Measurements from ENCODE around the gene SBF1. TPM values are rescaled to one million over a fixed set of nuclear protein-coding genes. Genes with fewer than 3 reads are reported as not detected.

Gene SBF1
- total RNA-seq, 1 donor from 2014 or later, result 73.4 TPM

DNA sequence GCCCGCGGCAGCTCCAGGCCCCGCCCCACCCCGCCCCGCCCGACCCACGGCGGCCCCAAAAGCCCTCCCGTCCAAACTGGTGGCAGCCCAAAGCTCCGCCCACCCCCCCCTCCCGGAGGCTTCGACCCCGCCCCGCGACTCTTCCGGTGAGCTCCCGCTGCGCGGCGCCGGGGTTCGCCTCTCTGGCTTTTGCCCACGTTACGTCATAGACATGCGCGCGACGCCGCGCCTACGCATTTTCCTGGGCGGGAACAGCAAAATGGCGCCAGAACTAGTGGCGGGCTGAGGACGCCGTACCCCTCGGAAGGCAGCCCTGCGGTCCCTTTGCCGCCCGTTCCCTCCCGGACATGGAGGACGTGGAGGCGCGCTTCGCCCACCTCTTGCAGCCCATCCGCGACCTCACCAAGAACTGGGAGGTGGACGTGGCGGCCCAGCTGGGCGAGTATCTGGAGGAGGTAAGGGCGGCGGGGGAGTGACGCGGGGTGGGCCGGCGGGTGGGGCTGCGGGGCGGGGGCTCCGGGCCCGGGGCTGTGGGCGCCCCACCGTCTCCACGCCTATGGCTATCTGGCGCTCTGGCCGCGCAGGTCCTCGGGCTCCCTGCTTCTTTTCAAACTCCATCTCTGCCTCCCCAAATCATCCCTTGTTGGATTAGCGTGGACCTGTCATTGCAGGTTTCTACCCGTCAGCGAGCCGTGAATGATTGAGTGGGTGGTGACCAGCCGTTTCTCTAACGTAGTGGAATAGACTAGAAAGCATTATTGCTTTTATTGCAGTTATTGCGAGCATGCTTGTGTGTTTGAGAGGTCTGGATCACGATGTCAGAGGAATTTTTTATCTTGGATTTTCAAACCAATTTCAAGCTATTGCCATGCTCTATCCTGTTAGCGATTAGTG lies 33.4 kb upstream of the SBF1 start, which contains the start of gene NCAPH2:
Gene NCAPH2 (plus strand): TSS at position 234 of the 894 bp plus-strand sequence. CDS start 114 bp downstream, at position 348.
- intact Hi-C loops (cut with DNase I), result loop anchor here (10.0 kb wide), 1 partner anchor 263 kb away; the partner anchor contains the start of gene TUBGCP6
- ATAC-seq (peak; percentile 87), DNase-seq (ENCODE audit: low spot score) (peak; percentile 99)

GRCh38 chr22:50507421-50507990 lies 32.7 kb upstream of the SBF1 start, which contains the start of gene LMF2:
Gene LMF2, minus strand, starts transcription at chr22:50507702. Its CDS starts 27 bp downstream, at chr22:50507675.
- intact Hi-C loops (cut with DNase I), result loop anchor here (10.0 kb wide), 1 partner anchor 263 kb away; the partner anchor contains the start of gene TUBGCP6
- DNase-seq (ENCODE audit: low spot score) (peak; percentile 95), ATAC-seq (peak; percentile 83)

DNA sequence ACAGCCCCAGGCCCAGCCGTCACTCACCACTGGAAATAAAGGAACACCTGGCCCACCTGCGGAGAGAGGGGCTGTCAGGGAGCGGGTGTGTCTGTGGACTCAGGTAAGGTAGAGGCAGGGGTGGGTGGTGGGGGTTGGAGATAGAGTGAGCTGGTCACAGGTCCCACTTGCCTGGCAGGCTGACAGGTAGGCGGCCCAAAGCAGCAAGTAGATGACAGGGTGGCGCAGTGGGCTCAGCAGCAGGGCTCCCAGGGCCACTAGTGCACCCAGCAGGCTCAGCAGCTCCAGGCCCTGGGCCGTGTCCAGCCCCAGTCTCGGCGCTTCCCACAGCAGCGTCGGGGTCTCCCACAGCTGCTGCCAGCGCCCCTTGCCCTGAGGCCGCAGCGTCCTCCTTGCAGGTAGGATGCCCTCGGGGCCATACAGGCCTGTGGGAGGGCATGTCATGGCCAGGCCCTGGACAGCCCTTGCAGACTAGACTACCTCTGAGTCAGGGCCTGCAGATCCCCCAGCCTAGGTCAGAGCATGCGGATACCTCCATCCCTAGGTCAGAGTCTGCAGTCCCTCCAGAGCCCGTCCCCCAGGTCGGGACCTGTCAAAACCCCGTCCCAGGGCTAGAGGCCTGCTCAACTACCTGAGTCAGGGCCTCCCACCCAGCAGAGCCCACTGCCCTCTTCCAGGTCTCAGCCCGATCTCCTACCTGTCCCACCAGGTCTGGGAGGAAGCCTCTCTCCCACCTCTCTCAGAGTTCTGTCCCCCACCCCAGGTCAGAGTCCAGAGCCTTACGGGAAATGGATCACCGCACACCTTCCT lies 32.0 kb upstream of the SBF1 start:
- intact Hi-C loops (cut with DNase I), result loop anchor here (10.0 kb wide), 1 partner anchor 262 kb away; the partner anchor contains the start of gene TUBGCP6
- ATAC-seq (peak; percentile 31), DNase-seq (ENCODE audit: low spot score) (no peak)

GRCh38 chr22:50505776-50506610 lies 31.2 kb upstream of the SBF1 start:
- DNase-seq (ENCODE audit: low spot score), result no peak
- no peak for ATAC-seq
- intact Hi-C loops (cut with DNase I), result loop anchor here (10.0 kb wide), 1 partner anchor 261 kb away; the partner anchor contains the start of gene TUBGCP6

DNA sequence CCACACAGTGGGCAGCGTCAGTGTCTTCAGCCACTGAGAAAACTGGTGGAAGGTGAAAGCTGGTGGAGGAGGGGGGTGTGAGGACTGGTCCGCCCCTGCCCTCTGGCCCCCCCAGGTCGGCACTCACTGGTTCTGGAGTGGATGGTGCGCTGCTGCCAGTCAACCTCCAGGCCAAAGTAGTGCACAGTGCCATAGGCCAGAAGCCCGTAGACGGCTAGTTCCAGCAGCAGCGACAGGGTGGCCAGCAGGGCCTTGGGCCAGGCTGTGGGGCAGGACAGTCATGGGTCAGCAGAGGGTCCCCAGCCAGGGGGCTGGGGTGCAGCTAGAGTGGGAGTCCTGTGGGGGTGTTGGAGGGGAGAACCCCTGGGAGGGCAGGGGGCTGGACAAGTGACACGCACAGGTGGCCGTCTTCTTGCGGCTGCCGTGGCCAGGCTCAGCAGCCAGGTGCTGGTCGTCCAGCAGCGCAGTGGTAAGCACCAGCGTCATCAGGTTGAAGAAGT lies 30.5 kb upstream of the SBF1 start:
- no peak for DNase-seq (ENCODE audit: low spot score)
- intact Hi-C loops (cut with DNase I), result loop anchor here (10.0 kb wide), 1 partner anchor 261 kb away; the partner anchor contains the start of gene TUBGCP6
- ATAC-seq, result no peak

- ATAC-seq (no peak), DNase-seq (ENCODE audit: low spot score) (no peak)
- intact Hi-C loops (cut with DNase I), result loop anchor here (10.0 kb wide), 1 partner anchor 260 kb away; the partner anchor contains the start of gene TUBGCP6
These were observed 29.8 kb upstream of the SBF1 start for GRCh38 chr22:50504369-50505211.

- DNase-seq (ENCODE audit: low spot score), result no peak
- ATAC-seq, result no peak
- intact Hi-C loops (cut with DNase I), result loop anchor here (10.0 kb wide), 1 partner anchor 259 kb away; the partner anchor contains the start of gene TUBGCP6
These were observed 28.8 kb upstream of the SBF1 start for GRCh38 chr22:50503475-50504145.

DNA sequence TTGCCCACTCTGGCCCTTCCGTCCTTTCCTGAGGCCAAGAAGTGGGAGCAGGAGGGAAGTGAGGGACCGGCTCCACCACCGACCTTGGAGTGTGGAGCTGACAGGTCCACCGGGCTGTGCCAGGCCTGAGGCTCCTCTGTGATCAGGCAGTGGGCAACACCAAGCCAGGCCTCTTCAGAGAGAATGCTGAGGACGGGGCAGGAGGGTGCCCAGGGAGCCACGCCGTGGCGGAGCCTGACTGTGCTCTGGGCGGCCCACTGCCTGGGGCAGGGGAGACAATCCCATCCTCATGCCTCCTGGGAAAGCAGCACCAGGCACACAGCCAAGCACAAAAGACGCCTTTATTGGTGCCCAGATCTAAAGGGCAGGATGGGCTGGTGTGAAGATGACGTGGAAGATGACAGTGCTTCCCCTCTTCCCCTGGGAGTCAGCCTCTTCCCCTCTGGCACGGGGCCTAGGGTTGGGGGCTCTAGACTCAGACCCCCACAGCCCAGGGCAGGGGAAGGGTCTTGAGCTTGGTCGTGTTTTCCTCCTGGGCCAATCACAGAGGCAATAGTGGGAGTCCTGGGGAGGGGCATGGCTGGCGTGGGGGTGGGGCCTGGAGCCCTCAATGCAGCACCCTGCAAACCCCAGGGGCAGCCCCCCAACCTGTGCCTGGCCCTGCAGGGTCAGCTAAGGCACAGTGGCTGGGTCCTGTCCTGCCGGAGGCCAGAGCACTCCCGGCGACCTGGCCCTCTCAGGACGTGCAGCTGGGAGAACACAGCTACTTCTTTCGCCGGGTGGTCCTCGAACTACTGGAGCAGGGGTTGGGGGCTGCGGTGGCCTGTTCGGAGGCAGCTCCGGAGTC lies 28.0 kb upstream of the SBF1 start:
- ATAC-seq (no peak), DNase-seq (ENCODE audit: low spot score) (no peak)
- intact Hi-C loops (cut with DNase I), result loop anchor here (10.0 kb wide), 1 partner anchor 258 kb away; the partner anchor contains the start of gene TUBGCP6

DNA sequence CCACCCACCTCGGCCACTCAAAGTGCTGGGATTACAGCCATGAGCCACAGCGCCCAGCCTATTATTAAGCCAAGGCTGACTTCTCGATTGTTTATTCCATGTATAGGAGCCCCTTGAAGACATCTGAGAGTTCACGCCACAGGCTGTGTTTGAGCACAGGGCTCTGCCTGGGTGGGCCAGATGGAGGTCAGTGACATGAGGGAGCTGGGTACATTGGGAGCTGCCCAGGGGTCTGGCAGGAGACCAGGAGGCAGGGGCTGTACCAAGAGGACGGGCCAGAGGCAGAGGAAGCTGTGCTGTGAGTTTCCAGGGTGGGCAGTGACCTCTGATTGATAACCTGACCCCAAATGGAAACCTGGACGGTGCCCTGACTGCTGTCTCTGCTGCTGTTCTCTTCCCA lies 27.3 kb upstream of the SBF1 start:
- ATAC-seq (no peak), DNase-seq (ENCODE audit: low spot score) (no peak)
- intact Hi-C loops (cut with DNase I), result loop anchor here (10.0 kb wide), 1 partner anchor 257 kb away; the partner anchor contains the start of gene TUBGCP6

- DNase-seq (ENCODE audit: low spot score) (no peak), ATAC-seq (no peak)
- intact Hi-C loops (cut with DNase I), result loop anchor here (10.0 kb wide), 1 partner anchor 256 kb away; the partner anchor contains the start of gene TUBGCP6
These were observed 25.6 kb upstream of the SBF1 start for GRCh38 chr22:50500452-50500851.

- peak; percentile 79 for ATAC-seq
These were observed 23.6 kb upstream of the SBF1 start for GRCh38 chr22:50498322-50498890.

DNA sequence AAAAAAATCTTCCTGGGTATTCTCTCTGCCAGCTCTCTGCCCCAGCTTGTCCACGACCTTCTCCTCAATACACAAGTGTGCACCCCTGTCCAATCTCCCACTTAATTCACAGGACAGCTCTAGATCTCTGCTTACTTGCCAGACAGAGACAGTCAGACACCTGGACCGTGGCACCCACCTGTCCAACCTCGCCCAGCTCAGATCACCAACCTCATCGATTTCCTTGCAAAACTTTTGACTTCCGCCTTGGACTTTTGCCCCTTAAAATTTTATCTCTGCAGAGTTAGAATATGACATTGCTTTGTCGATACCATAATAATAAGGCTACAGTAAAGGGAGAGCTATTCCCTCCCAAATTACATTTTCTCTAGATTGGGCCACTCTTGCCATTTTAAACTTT lies 22.3 kb upstream of the SBF1 start:
- intact Hi-C loops (cut with DNase I), result no loop called here
- ATAC-seq, result no peak
- DNase-seq (ENCODE audit: low spot score), result no peak

More at GRCh38 chr22:50498322-50498890, 23.6 kb upstream of the SBF1 start:
- intact Hi-C loops (cut with DNase I), result no loop called here
- no peak for DNase-seq (ENCODE audit: low spot score)

DNA sequence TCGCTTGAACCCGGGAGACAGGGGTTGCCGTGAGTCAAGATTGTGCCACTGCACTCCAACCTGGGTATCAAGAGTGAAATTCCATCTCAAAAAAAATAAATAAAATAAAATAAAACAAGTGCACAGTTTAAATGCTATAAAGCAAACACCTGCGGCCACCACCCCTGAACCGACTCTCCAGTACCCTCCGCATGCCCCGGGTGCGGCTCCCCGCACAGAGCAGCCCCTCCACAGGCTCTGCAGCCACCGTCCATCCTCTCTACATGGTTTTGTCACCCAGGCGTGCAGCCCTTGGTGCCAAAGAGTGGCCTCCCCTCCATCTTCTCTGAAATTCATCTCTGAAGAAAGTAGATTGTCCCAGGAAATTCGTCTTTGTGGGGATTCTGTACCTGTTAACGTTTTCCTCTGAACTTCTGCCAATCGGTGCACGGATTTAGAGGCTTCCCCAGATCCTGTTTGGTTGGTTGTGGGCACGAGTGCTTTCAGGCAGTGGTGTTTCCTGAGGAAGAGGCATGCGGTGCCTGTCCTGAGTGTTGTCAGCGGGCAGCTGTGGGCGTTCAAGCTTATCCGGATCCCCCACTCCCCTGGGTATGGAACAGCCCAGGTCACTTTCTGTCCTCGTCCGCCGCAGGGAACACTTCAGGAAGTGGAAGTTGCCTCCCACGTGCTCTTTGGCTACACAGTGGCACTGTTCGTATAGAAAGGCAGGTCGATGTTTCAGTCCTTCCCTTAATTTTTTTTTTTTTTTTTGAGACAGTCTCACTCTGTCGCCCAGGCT lies 15.9 kb upstream of the SBF1 start:
- intact Hi-C loops (cut with DNase I), result no loop called here
- peak; percentile 38 for ATAC-seq
- no peak for DNase-seq (ENCODE audit: low spot score)

Data from sciatic nerve (tissue), 2 donors.